Activated naive CD8-positive, alpha-beta T cell (primary cell): ENCODE data around the gene SHC1.

Experiments
- H3K27ac Mint-ChIP-seq: one replicate; pipeline ENCODE4 v1.8.0; 2021; ENCODE audit warnings: mixed read lengths
- H3K27me3 Mint-ChIP-seq: one replicate; pipeline ENCODE4 v1.8.0; 2021; ENCODE audit warnings: mixed read lengths
- H3K36me3 Mint-ChIP-seq: one replicate; pipeline ENCODE4 v1.8.0; 2021; ENCODE audit warnings: mixed read lengths
- H3K4me1 Mint-ChIP-seq: one replicate; pipeline ENCODE4 v1.8.0; 2021; ENCODE audit warnings: low read depth, mixed read lengths
- H3K4me3 Mint-ChIP-seq: one replicate; pipeline ENCODE4 v1.8.0; 2021; ENCODE audit warnings: mild to moderate bottlenecking, mixed read lengths
- H3K9me3 Mint-ChIP-seq: one replicate; pipeline ENCODE4 v1.8.0; 2021; ENCODE audit warnings: low read depth, mixed read lengths

Gene SHC1

GRCh38 chr1:154952664-154953063 is 17.9 kb downstream of the SHC1 start:
- Mint-ChIP-seq H3K27me3 (no peaks in the 10 kb centered on the region), H3K9me3 (no peaks in the 10 kb centered on the region), H3K4me3 (peak overlapping the region; percentile 94), H3K27ac (peak overlapping the region; percentile 91), H3K4me1 (peaks cover 75% of the 10 kb centered on the region), H3K36me3 (peaks cover 4% of the 10 kb centered on the region)

GRCh38 chr1:154951901-154952657 is 18.5 kb downstream of the SHC1 start:
- Mint-ChIP-seq H3K9me3 (no peaks in the 10 kb centered on the region), H3K4me1 (peaks cover 73% of the 10 kb centered on the region), H3K27me3 (no peaks in the 10 kb centered on the region), H3K27ac (peak overlapping the region; percentile 91), H3K4me3 (peak overlapping the region; percentile 94), H3K36me3 (peaks cover 4% of the 10 kb centered on the region)

GRCh38 chr1:154948079-154948478 is 22.5 kb downstream of the SHC1 start:
- Mint-ChIP-seq H3K4me3 (no peak overlapping the region), H3K4me1 (peaks cover 47% of the 10 kb centered on the region), H3K27me3 (no peaks in the 10 kb centered on the region), H3K27ac (no peak overlapping the region), H3K36me3 (peaks cover 4% of the 10 kb centered on the region), H3K9me3 (no peaks in the 10 kb centered on the region)

GRCh38 chr1:154945962-154946850 is 24.3 kb downstream of the SHC1 start:
- no peaks in the 10 kb centered on the region for H3K9me3 Mint-ChIP-seq
- H3K36me3 Mint-ChIP-seq: peaks cover 2% of the 10 kb centered on the region
- no peak overlapping the region for H3K4me3 Mint-ChIP-seq
- H3K4me1 Mint-ChIP-seq: peaks cover 44% of the 10 kb centered on the region
- H3K27me3 Mint-ChIP-seq: no peaks in the 10 kb centered on the region
- peak overlapping the region; percentile 28 for H3K27ac Mint-ChIP-seq

- peaks cover 2% of the 10 kb centered on the region for H3K36me3 Mint-ChIP-seq
- no peak overlapping the region for H3K27ac Mint-ChIP-seq
- H3K9me3 Mint-ChIP-seq: no peaks in the 10 kb centered on the region
- no peaks in the 10 kb centered on the region for H3K27me3 Mint-ChIP-seq
- H3K4me3 Mint-ChIP-seq: no peak overlapping the region
- peaks cover 45% of the 10 kb centered on the region for H3K4me1 Mint-ChIP-seq
Observed at GRCh38 chr1:154945160-154945961, 25.2 kb downstream of the SHC1 start.

- no peak overlapping the region for H3K4me3 Mint-ChIP-seq
- peaks cover 2% of the 10 kb centered on the region for H3K36me3 Mint-ChIP-seq
- H3K27me3 Mint-ChIP-seq: no peaks in the 10 kb centered on the region
- peak overlapping the region; percentile 64 for H3K27ac Mint-ChIP-seq
- H3K9me3 Mint-ChIP-seq: no peaks in the 10 kb centered on the region
- H3K4me1 Mint-ChIP-seq: peaks cover 49% of the 10 kb centered on the region
Observed at GRCh38 chr1:154944401-154945159, 26.0 kb downstream of the SHC1 start.

GRCh38 chr1:154943649-154944400 is 26.7 kb downstream of the SHC1 start:
- peaks cover 2% of the 10 kb centered on the region for H3K36me3 Mint-ChIP-seq
- H3K27ac Mint-ChIP-seq: peak overlapping the region; percentile 64
- no peak overlapping the region for H3K4me3 Mint-ChIP-seq
- peaks cover 51% of the 10 kb centered on the region for H3K4me1 Mint-ChIP-seq
- no peaks in the 10 kb centered on the region for H3K27me3 Mint-ChIP-seq
- H3K9me3 Mint-ChIP-seq: no peaks in the 10 kb centered on the region

GRCh38 chr1:154941333-154942013 is 29.1 kb downstream of the SHC1 start:
- Mint-ChIP-seq H3K27me3 (no peaks in the 10 kb centered on the region), H3K27ac (peak overlapping the region; percentile 83), H3K36me3 (no peaks in the 10 kb centered on the region), H3K4me1 (peaks cover 57% of the 10 kb centered on the region), H3K9me3 (no peaks in the 10 kb centered on the region), H3K4me3 (no peak overlapping the region)

GRCh38 chr1:154940651-154941194 is 29.8 kb downstream of the SHC1 start:
- Mint-ChIP-seq H3K36me3 (no peaks in the 10 kb centered on the region), H3K4me3 (no peak overlapping the region), H3K27ac (peak overlapping the region; percentile 28), H3K9me3 (no peaks in the 10 kb centered on the region), H3K4me1 (peaks cover 61% of the 10 kb centered on the region), H3K27me3 (no peaks in the 10 kb centered on the region)

GRCh38 chr1:154940213-154940560 is 30.4 kb downstream of the SHC1 start:
- Mint-ChIP-seq H3K9me3 (no peaks in the 10 kb centered on the region), H3K27ac (no peak overlapping the region), H3K4me3 (no peak overlapping the region), H3K27me3 (no peaks in the 10 kb centered on the region), H3K4me1 (peaks cover 67% of the 10 kb centered on the region), H3K36me3 (no peaks in the 10 kb centered on the region)

GRCh38 chr1:154938604-154939399 is 31.7 kb downstream of the SHC1 start:
- Mint-ChIP-seq H3K4me3 (peak overlapping the region; percentile 53), H3K9me3 (no peaks in the 10 kb centered on the region), H3K4me1 (peaks cover 67% of the 10 kb centered on the region), H3K27ac (peak overlapping the region; percentile 70), H3K36me3 (no peaks in the 10 kb centered on the region), H3K27me3 (no peaks in the 10 kb centered on the region)

- no peaks in the 10 kb centered on the region for H3K36me3 Mint-ChIP-seq
- peak overlapping the region; percentile 95 for H3K4me3 Mint-ChIP-seq
- H3K27ac Mint-ChIP-seq: peak overlapping the region; percentile 98
- H3K27me3 Mint-ChIP-seq: no peaks in the 10 kb centered on the region
- no peaks in the 10 kb centered on the region for H3K9me3 Mint-ChIP-seq
- peaks cover 61% of the 10 kb centered on the region for H3K4me1 Mint-ChIP-seq
Observed at GRCh38 chr1:154937988-154938386, 32.6 kb downstream of the SHC1 start.
